Cardiac fibroblast (primary cell): ENCODE data around the gene PIGX.

ENCODE experiments used
- DNase-seq, 2 donors: peaks; one replicate each; pipeline versions ENCODE4 v3.0.0 to v3.0.0-alpha.2; 2010; ENCODE audit warnings: low read depth in 2 of 2
- H3K4me3 ChIP-seq, 2 donors: replicated peaks in 1 of 2; 1 replicate in 1 of 2; 2 replicates in 1 of 2; pipeline ENCODE4 v1.5.1; 2011; ENCODE audit warnings: low read depth in 2 of 2, low read length in 2 of 2, mild to moderate bottlenecking in 2 of 2, moderate library complexity in 1 of 2
- CTCF ChIP-seq: IDR thresholded peaks from one replicate; pipeline ENCODE4 v1.5.1; 2011; ENCODE audit warnings: low read depth, mild to moderate bottlenecking, low read length, inconsistent platforms

PIGX gene

GRCh38 chr3:196691386-196691785 is 20.8 kb upstream of the PIGX start:
- DNase-seq: no peak
- no peak overlapping the region for H3K4me3 ChIP-seq
- TF ChIP-seq CTCF: no peak

GRCh38 chr3:196694202-196694638 is 18.0 kb upstream of the PIGX start:
- TF ChIP-seq CTCF: no peak
- no peak overlapping the region for H3K4me3 ChIP-seq
- peak; percentile 24 to 42 for DNase-seq

- no peak for DNase-seq
Measured at GRCh38 chr3:196694941-196695848, 17.0 kb upstream of the PIGX start.

GRCh38 chr3:196695849-196696226 is 16.3 kb upstream of the PIGX start:
- no peak for TF ChIP-seq CTCF
- no peak for DNase-seq
- H3K4me3 ChIP-seq: no peak overlapping the region

More at GRCh38 chr3:196694941-196695848, 17.0 kb upstream of the PIGX start:
- H3K4me3 ChIP-seq: no peak overlapping the region
- no peak for TF ChIP-seq CTCF

GRCh38 chr3:196697270-196697669 is 14.9 kb upstream of the PIGX start:
- no peak overlapping the region for H3K4me3 ChIP-seq
- no peak for TF ChIP-seq CTCF
- DNase-seq: peak in 1 of 2 donors; percentile 33

- TF ChIP-seq CTCF: no peak
- no peak for DNase-seq
- H3K4me3 ChIP-seq: no peak overlapping the region
Measured at GRCh38 chr3:196699749-196700148, 12.4 kb upstream of the PIGX start.
